Retinal pigment epithelial cell (primary cell): ENCODE measurements around the gene TMEM69.

Experiments
- DNase-seq: peaks from one replicate; pipeline ENCODE4 v3.0.0-alpha.2; 2010; ENCODE audit warnings: low read depth
- H3K4me3 ChIP-seq: 2 replicates; pipeline ENCODE4 v1.5.1; 2011; ENCODE audit warnings: mild to moderate bottlenecking, low read length, control low read depth, moderate library complexity
- CTCF ChIP-seq: conservative IDR thresholded peaks from 2 replicates; pipeline ENCODE4 v1.5.1; 2011; ENCODE audit warnings: low read depth, low read length, control low read depth, inconsistent platforms

The TMEM69 gene, protein sequence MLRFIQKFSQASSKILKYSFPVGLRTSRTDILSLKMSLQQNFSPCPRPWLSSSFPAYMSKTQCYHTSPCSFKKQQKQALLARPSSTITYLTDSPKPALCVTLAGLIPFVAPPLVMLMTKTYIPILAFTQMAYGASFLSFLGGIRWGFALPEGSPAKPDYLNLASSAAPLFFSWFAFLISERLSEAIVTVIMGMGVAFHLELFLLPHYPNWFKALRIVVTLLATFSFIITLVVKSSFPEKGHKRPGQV

DNA sequence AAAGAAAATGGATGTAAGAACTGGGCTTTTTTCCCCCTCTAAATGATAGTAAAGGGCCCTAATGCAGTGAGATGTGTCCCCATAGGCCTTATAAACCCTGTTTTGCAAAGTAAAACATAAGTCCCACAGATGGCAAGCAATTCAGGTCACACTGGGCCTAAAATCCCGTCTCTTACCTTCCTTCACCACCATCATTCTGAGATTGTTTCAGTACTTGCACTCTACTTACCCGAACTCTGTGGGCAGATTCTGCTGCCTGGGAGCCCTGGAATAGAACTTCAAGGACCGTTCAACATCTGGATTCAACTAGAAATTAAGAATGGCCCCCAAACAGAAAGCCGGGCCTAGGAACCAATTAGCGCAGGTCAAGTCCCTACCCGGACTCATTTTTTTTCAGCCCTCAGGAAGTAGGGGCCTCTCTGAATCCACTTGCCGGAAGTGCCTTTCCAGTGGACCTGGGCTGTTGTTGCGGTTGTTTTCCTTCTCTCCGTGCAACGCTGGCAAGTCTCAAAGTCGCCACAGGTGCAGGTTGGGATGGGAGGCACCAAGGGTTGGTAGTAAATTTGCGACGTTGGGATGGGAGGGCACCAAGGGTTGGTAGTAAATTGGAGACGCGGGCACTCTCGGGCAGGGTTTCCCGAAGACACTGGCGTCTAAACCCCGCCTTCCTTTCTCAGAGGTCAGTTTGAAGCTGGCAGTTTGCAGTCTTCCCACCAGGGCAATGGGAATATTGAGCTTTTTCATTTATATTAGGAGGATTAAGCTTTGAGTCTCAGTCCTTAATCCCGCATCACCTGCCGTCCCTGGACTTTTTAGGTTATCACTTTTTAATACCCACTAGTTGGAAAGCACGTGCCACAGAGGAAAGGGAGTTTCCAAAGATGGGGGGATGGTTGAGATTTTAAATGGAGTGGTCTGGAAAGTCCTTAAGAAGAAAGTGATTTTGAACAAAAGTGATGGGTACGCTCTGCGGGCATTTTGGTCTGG lies at the start of gene TMEM69:
Gene TMEM69 (plus strand): TSS at position 428 of the 987 bp plus-strand sequence. CDS start 2,888 bp downstream, outside the sequence.
- TF ChIP-seq CTCF = peak; percentile 10
- peak; percentile 69 for DNase-seq
- peak within 1 kb of the TSS; percentile 98 for H3K4me3 ChIP-seq

- no peak overlapping the region for H3K4me3 ChIP-seq
- TF ChIP-seq CTCF = no peak
- no peak for DNase-seq
These were observed 47.7 kb upstream of the TMEM69 start for GRCh38 chr1:45640293-45640692.

DNA sequence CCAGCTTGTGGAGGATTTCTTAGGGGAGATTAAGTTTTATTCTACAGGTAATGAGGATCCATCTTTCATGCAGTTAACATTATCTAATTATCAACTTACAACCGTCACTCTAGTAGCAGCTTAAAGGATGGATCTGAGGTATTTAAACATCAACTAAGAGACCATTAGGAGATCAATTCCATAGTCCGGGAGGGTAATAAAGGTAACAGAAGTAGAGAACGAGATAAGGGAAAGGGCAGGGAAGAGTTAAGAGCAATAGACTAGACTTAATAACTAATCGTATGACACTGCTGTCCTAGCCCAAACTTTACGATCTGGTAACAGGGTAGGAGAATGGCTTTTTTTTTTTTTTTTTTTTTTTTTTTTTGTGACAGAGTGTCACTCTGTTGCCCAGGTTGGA lies 44.7 kb upstream of the TMEM69 start:
- DNase-seq = no peak
- TF ChIP-seq CTCF = no peak
- no peak overlapping the region for H3K4me3 ChIP-seq

DNA sequence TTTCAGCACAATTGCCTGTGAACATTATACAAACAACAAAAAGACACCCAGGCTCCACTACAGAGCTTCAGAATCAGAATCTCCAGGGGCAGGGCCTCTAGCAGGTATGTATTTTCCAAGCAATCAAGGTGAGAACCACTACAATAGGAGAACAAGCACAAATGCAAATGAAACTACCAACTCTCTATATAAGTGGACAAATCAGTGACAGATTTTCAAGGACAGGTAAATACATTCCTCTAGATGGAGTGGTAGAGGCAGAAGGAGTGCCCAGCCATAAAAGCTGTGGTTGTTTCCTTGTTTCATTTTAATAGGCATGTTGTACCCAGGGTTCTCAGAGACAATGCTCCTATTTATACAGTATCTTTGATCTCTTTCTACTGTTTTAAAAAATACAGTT lies 44.0 kb upstream of the TMEM69 start:
- no peak for DNase-seq

DNA sequence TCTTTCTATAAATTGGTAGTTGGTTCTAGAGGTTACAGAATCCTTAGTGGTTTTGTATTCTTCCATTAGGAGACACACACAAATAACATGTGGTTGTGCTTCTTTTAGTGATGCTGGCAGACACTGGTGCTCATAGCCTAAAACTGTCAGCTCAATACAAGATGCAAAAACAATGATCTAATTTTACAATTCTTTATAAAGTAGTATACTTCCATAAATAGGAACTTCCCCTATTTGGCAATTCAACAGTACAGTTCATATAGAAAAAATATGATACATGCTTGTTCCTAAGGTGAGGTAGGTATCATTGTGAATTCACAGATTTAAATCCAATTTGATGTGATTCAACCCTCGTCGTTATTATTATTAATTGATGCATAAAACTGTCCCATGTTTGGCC lies 43.3 kb upstream of the TMEM69 start:
- no peak for TF ChIP-seq CTCF
- H3K4me3 ChIP-seq = no peak overlapping the region
- DNase-seq = no peak

More for the DNA sequence above, 44.0 kb upstream of the TMEM69 start:
- H3K4me3 ChIP-seq = no peak overlapping the region
- no peak for TF ChIP-seq CTCF

GRCh38 chr1:45647248-45648021 lies 40.5 kb upstream of the TMEM69 start:
- no peak for TF ChIP-seq CTCF
- H3K4me3 ChIP-seq = no peak overlapping the region
- no peak for DNase-seq
